H54 (cell line): ENCODE data around the gene FRMD4A.

Source experiments
- DNase-seq: peaks from one replicate; pipeline ENCODE4 v3.0.0; 2011; ENCODE audit warnings: low spot score, mixed read lengths; ENCODE audit not compliant: insufficient read length
- FAIRE-seq: peaks from 3 replicates; lab custom pipeline; 2011; peaks lifted over from hg19 to GRCh38; lab: Jason Lieb, UNC
- POLR2A ChIP-seq: IDR thresholded peaks from 2 replicates; pipeline ENCODE4 v1.6.1; 2011; ENCODE audit warnings: low read depth, mild to moderate bottlenecking, low read length

FRMD4A gene

DNA sequence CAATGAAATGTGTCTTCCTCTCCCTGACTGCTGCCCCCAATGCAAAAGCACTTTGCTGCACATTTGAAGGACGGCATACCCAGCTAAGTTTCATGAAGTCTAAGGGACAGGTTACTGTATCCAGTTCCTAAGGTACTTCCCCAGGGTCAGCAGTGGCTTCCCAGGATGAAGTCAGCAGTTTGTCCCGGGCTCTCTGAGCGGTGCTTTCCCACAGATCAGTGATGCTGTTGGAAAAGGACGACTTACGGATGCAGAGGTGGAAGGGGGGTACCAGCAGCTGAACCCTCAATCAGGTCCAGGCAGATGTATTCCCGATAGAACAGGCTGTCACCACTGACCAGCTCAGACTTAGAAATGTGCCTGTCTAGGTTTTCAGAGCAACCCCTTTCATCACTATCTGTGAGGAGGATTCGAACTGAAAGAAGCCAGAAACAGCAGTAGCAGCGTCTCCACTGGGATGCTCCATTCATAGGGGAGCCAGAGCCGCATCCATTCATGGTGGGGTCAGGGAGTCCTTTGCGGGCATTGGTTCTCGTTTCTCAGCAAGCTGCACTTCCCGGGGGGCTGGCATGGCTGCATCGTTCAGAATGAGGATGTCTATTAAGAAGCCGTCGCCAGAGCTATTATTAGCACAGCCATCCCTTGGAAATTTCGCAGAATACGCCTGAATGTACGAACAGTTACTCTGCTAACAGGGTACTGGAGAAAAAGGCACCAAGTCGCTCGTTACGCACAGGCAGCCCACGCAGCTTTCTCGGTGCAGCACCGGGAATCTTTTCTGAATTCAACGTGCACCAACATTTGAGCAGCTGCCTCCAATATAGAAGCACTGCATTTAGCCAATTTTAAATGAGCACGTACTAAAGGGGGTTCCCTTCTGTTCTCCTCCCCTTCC lies 440.2 kb downstream of the FRMD4A start:
- DNase-seq (no peak), FAIRE-seq (no peak)
- TF ChIP-seq POLR2A = no peak

DNA sequence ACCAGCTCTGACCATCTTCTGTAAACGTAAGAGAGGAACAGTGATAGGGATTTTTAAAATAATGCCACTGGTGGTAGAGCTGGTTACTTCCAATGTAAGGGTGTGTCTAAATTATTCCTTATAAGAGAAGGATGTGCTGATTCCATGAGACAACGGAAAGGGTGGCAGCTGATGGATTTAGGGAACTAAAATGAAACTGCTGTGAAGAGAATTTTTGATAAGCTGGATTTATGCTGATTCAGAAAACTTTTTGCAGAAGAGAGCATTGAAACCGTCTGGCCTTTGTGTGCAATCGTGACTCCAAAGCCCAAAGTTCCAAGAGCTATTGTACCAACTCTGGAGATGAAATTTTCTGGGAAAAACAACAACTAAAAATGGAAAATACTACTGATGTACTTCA lies 443.0 kb downstream of the FRMD4A start:
- FAIRE-seq (no peak), DNase-seq (no peak)
- no peak for TF ChIP-seq POLR2A

DNA sequence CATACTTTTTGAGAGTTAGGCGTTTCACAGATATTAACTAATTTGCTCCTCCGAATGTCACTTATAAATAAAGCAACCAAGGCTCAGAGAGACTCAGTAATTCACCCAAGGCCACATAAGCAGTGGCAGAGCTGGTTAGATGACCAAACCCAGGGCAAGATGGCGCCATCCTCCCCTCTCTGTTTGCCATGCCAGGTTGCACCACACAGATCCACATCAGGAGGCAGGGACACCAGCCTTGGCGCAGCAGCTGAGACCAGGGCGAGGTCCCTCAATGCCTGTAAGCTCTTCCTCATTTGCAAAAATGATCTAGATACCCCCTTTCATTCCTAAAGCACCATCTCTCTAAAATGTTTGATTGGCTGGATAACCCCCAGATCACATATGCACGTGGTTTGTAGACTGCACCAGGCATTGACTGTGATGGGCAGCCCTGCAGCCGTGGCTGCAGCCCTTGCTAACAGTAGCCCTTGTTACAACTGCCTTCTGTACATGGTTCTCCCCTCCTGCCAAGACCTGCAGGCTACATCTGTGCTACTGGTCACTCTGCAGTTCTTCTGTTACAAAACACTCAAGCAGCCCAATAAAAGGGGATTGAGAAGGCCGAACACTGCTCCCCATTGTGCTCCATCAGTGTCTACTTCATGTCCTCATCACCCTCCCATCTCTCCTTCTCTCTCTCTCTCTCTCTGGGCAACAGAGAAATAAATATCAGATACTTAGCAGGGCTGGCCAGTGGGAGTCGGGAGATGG lies 445.3 kb downstream of the FRMD4A start:
- TF ChIP-seq POLR2A = no peak
- FAIRE-seq (no peak), DNase-seq (no peak)

DNA sequence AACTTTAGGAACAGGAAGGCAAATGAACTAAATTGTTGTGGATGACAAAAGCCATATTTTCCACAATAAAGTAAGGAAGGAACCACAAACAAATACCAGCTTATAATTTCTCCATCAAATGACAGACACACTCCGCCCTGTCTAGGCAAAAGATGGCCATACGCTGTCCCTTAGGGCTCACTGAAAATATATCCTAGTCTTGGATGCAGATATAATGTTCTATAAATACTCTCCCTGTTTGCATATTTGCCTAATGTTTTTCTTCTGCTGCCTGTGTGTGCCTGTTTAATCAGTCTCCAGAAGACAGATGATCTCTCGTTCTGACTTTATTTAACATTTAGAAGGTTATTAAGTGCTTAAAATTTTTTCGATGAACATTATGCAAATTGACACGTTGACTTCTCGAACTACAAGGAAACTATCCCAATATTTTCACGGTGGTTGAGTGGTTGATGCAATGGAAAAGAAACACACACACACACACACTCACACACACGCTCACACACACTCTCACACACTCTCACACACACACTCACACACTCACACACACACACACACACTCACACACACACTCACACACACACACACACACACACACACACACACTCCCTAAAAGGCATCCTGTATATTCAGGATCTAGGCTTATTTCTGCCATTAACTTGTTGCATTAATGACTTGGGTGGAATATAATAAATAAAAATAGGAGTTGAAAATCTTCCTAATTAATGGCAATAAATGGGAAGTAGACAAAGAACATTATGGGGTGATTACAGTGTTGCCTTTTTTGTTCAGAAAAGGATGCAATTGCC lies 446.9 kb downstream of the FRMD4A start:
- no peak for FAIRE-seq
- DNase-seq = no peak
- no peak for TF ChIP-seq POLR2A

DNA sequence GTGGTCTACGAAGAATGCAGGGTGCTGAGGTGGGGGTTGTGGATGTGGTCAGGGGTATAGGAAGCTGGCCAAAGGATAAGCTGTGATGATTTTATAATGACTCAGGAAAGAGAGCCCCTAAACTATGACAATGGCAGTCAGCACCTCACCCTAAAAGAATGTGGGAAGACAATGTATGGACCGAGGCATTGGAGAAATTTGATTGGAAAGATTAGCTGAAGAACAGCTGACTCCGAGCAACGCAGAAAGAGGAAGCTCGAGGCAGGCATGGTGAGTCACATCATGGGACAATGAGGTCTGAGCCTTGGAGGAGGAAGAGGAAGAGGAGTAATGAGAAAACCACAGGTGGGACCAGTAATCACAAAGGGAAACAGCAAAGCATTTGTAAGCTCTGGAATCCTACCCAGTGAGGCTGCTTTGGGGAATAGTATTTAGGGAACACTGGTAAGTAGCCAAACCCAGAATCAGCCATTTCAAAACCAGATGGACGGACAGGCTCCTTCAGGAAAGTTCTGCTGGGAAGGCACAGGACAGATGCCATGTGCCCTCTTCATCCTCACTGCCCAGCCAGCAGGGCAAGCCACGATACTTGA lies 448.5 kb downstream of the FRMD4A start:
- peak; percentile 81 for DNase-seq
- peak; percentile 86 for FAIRE-seq
- TF ChIP-seq POLR2A = 0 out of 2 replicates have a peak, but pooled peaks have one; percentile 11

DNA sequence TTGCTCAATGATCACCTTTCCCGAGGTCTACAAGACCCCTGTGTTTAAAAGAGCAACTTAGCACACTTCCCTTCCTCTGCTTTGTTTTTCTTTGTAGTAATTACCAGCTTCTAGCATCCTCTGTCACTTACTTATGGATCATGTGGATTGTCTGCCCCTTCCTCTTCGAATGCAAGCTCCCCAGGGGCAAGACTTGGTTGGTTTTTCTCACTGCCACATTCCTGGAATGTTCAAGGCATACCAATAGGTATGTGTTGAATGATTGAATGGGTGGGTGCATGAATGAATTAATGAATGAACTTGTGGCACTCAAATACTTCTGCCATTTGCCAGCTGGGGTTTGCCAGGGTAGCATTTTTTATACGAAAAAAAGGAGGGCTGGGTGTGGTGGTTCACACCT lies 450.0 kb downstream of the FRMD4A start:
- FAIRE-seq (no peak), DNase-seq (no peak)
- no peak for TF ChIP-seq POLR2A

DNA sequence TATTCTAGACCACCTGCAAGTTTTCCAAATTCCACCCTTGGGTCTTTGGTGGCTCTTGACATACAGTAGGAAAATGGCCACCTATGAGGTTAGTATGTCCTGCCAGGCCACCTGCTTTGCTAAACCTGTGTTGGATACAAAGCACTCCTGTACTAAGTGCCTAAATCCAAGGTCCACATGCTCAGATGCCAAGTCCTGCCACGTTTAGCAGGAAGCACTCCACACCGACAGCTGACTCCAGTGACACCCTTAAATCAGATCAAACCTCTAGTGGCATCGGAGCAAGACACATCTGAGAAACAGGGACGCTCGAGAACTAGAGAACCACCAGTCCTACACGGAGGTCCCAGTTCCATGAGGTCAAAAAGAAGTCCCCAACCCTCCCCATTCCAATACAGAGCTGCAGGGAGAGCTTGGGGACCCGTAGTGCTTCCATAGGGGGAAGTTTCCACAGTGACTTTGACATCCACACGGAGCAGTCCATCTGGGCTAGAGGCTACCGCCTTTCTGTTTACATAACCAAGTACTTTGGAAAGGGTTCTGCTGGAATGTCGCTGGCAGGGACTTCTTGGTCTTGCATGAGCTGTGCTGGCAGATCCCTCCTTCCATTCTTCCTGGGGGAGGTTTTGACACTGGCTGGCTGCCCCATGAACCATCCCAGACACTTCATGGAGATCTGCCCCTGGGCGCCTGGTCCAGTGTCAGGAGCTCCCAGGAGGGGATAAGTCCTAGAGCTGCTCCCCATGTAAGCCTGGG lies 453.4 kb downstream of the FRMD4A start:
- no peak for TF ChIP-seq POLR2A
- no peak for FAIRE-seq
- DNase-seq = no peak

- FAIRE-seq = no peak
- TF ChIP-seq POLR2A = no peak
- no peak for DNase-seq
Measured at GRCh38 chr10:13873196-13873595, 457.5 kb downstream of the FRMD4A start.

- FAIRE-seq (no peak), DNase-seq (no peak)
- no peak for TF ChIP-seq POLR2A
Measured at GRCh38 chr10:13872411-13872810, 458.3 kb downstream of the FRMD4A start.

- FAIRE-seq (no peak), DNase-seq (no peak)
- TF ChIP-seq POLR2A = no peak
Measured at GRCh38 chr10:13871776-13872175, 458.9 kb downstream of the FRMD4A start.

DNA sequence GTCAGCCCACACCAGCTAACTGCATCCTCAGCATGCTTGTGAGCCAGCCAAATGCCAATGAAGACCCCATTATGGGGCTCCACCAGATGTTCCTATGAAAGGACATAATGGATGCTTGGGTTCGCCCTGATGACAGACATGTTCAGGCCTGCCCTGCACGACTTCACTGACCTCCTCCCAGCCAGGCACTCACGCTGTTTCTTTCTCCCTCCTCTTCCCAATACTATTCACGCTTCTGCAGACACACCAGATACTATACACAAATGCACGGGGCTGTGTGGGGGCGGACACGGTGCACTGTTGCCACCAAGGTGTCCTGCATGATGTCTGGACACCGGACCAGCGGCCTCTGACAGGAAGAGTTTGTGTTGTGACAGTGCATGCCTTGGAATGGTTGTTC lies 459.7 kb downstream of the FRMD4A start:
- TF ChIP-seq POLR2A = no peak
- FAIRE-seq (no peak), DNase-seq (no peak)

DNA sequence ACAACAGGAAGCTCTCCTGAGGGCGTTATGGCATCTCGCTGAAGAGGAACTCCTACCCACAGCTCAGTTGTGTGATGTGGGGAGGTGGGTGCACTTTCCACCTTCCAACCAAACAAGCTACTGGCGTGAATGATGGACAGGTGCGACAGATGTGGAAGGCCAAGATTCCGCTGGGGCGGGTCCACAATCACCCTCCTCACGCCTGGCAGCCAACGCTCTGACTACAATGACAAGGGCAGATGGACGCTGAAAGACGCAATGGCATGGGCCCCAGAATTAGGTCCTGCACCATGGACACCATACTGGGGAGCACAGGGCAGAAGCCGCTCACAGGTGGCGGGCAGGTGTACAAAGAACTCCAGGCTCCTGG lies 461.4 kb downstream of the FRMD4A start:
- no peak for TF ChIP-seq POLR2A
- FAIRE-seq (no peak), DNase-seq (no peak)
